Measurements from ENCODE around the gene TRAFD1.

Gene TRAFD1

DNA sequence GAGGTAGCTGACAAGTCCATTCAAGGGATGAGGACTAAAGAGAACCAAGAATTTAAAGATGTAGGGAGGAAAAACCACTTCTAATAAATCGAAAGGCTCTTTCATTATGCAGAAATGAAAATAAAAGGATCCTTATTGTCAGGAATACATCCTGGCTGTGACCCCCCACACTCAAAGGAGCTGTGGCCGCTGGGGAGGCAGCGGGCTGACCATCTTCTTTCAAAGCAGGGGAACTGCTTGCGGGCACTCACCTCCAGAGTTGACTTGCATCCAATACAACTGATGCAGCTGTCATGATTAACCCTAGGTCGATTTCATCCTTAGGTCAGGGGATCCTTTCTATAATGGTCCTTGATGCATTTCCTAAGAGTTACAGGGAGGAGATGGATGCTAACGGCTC, 35.3 kb downstream of the TRAFD1 start:
- DNase-seq (ENCODE audit: low read depth in 2 of 2) = no peak

DNA sequence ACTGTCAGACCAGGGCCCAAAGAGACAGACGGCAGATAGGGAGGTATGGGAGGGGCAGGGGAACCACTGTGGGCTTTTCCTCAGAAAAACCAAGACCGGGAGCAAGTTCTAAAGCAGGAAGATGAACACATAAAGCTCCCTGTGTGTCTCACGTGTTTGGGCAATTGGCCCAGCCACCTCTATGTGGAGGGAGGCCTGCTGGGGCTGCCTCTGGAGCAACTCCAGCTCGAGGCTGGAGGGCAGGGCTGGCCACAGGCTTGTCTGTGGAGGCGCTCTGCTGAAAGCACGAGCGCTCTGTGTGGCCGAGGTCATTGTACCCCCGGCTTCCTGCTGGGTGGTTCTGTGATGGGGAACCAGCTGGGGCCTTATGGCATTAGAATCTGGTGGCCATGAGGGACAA, 36.4 kb downstream of the TRAFD1 start:
- DNase-seq (ENCODE audit: low read depth in 2 of 2) = no peak

DNA sequence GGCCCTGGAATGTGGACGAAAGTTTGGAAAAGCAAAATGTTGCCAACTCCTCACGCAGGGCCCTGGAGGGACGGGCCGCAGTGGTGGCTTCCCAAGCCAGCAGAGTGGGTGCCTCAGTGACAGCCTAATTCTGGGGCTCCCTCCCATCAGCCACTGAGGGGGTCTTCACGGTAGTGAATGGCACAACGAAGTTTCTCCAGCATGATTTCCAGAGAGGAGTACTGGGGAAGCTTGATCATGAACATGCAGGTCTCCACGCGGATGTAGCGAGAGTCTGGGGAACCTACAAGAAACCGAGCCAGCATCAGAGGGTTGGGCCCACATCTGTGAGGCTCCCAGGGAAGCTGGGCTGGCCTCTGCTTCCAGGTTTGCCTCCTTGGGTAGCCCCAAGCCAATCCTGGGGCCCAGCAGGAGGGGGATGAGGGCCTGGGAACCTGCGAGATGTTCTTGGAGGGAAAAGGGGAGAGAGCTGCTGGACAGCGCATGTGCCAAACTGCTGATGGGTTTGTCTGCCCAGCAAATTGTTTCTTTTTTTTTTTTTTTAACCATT, 37.0 kb downstream of the TRAFD1 start:
- DNase-seq (ENCODE audit: low read depth in 2 of 2) = no peak

DNA sequence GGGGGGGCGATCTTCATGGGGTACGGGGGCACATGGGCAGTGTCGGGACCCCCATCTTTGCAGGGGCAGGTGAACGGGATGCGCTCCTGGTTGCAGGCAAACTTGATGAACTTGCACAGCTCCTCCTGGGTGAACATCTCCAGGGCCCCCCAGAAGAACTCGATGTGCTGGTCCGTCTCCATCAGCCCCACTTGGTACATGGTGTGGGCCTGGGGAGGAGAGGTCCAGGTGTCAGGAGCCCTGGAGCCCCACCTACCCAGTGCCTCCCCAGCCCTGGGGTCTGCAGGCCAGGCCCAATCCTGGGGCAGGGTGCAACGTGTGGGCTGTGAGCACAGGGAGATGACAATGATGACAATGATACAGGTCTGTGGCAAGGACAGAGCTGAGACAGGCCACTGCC, 37.7 kb downstream of the TRAFD1 start:
- DNase-seq (ENCODE audit: low read depth in 2 of 2) = no peak

DNA sequence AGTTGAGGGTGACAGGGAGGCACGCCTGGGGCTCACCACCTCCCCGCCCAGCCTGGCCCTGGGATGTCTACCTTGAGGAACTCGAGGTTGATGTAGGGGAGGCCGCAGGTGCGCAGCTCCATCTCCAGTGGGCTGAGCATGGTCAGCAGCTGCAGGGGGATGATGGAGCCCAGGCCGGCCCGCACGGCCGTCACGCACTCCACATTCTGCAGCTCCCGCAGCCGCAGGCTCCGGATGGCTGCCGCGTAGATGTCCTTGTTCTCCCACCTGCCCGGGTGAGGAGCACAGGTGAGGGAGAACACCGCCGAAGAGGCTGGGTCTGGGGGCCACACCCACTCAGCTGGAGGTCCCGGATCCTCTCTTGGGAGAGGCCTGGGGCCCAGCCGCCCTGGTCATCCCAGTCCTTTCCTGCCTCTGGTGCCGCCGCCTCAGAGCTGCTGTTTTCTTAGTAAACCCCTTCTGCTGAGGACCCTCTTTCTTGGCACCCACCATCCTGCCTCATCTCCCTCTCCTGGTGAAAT, 38.2 kb downstream of the TRAFD1 start:
- DNase-seq (ENCODE audit: low read depth in 2 of 2) = no peak

DNA sequence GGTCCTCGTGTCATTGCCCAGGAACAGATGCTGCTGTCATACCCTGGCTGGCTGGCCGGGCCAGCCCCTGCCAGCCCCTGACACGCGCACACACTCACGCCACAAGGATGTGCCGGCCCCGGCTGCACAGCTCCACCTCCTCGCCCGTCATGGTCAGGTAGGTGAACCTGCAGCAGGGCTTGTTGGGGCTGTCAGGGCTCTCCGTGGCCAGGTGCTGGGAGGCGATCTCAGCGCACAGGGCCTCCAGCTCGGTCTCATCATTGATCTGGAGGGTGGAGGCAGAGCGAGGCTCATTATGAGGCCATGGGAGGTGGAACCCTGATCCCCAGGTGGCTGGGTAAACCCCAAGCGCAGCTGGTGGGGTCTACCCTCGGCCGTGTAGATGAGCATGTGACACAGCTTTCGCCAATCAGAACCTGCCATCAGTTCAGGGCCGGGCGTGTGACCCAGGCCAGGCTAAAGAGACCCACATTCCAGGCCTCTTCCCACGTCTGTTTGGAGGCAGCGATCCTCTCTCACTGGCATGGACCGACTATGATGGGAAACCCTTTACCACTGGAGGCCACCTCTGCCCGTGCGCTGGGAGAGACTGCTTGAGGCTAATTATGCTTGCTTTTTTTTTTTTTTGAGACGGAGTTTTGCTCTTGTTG, 38.8 kb downstream of the TRAFD1 start:
- DNase-seq (ENCODE audit: low read depth in 2 of 2) = no peak

DNA sequence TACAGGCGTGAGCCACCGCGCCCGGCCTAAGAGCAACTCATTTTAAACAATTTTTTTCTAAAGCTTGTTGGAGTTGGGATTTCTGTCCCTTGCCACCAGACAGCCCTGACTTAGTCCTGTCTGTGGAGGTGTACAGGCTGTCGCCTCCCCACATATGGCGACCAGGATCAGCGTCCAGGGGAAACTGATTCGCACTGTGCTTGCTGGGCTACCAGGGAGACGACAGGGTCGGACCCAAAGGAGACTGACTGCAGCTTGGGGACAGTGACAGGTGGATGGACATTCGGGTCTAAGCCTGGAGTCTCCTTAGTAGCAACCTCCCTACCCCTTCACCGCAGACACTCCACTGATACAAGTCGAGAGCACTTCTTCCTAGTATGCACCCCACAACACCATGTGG, 40.3 kb downstream of the TRAFD1 start:
- DNase-seq (ENCODE audit: low read depth in 2 of 2) = no peak

DNA sequence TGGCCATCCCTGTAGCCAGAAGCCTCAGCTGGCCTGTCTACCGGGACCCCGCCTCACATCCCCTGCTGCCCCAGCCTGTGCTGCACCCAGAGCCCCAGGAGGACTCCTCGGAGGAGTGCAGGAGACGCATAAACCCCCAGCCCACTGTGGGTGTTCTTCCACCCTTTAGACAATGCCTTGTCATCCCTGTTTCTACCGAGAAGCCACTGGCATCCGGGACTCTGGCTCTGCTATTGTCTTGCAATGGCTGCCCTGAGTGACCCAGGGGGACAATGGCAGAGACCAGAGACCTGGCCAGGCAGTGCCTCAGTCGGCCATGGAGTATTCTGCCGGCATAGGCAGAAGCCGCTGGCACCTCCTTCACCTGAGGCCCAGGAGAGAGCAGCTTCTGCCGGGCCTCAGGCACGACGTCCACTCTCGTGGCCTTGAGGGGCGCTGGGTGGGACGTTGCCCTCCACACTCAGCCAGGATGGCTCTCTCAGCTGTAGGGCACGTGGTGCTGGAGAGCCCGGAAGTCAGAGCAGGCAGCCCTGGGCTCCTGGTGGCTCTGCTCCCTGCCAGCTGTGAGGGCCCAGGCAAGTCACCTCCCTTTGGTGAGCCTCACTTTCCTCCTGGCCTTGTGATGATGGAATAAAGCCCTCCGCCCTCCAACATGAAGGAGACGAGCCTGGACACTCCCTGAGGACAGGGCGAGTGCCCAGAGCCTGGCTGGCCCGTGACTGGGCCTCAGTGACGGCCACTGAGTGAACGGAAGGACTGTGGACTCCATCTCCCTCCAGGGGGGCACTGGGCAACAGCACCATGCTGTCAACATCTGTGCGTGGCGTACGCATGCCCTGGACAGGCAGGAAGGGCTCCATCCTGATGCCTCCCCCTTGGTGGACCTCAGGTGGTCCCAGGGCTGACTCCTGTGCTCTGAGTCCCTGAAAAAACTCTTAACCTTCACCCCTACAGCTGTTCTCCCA, 41.0 kb downstream of the TRAFD1 start:
- DNase-seq (ENCODE audit: low read depth in 2 of 2) = no peak

DNA sequence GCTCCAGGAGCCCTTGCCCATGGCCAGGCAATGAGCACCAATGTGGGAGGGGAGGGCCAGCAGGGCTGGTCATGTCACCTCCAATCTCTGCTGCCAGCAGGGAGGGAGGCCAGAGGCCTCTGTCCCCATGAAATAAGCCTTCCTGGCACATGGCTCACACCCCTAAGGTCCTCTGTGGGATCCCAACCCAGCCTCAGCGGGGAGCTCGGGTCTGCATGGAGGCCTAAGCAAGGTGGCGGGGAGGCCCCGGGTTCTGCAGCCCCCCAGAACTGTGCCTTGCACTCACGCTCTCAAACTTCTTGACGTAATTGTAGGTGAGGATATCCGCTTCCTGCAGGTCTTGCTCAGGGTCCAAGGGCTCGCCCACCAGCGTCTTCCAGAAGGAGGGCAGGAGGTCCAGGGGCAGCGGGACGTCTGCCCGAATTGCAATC, 41.7 kb downstream of the TRAFD1 start:
- no peak for DNase-seq (ENCODE audit: low read depth in 2 of 2)

DNA sequence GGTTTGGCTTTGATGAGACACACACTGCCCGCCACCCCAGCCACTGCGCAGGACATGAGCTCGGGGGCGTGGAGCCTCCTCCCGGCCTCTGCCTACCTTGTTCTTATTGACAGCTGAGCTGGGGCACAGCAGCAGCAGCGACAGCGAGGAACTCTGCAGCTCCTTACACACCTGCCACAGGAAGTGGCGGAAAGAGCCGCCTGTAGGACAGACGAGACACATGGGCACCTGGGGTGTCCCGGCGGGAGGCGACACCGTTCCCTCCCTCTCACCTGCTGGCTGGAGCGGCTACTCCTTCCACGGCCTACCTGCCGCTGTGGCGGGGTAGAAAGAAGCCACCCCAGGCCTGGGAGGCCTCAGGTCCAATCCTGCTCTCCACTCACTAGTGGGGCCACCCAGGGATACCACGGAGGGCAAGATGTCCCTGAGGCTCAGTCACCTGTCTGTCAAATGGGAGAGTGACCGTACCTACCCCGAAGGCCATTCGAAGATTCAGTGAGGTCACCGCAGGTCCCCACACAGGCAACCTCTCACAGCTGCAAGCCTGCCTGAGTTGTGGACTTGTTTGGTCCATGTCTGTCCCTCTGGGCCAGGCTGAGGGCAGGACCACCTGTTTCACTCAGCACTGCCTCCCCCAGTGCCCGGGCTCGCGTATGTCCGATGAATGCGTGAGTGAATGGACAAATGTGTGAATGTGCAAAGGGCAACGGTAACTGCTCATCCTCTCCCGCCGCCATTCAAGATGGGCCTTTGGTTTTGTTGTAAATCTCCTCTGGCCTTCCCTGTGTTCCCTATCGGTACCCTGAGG, 42.6 kb downstream of the TRAFD1 start:
- no peak for DNase-seq (ENCODE audit: low read depth in 2 of 2)

DNA sequence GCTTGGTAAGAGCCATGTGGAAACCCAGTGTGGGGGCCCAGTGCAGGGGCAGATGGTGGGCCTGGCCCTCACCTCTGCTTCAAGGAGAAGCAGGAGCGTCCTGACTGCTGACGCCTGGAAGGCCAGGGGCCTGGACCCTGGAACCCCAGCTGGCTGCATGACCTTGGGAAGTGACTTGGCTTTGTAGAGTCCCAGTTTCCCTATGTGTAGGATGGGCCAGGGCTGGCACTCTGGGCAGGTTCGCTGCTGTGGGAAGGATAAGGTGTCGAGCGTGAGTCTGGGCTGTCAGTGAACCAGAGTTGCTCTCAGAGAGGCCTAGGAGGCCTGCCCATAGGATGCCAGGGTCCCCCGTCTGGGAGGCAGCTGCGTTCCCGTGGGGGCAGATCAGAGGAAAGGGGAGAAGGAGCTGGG, 43.2 kb downstream of the TRAFD1 start:
- DNase-seq (ENCODE audit: low read depth in 2 of 2) = no peak

DNA sequence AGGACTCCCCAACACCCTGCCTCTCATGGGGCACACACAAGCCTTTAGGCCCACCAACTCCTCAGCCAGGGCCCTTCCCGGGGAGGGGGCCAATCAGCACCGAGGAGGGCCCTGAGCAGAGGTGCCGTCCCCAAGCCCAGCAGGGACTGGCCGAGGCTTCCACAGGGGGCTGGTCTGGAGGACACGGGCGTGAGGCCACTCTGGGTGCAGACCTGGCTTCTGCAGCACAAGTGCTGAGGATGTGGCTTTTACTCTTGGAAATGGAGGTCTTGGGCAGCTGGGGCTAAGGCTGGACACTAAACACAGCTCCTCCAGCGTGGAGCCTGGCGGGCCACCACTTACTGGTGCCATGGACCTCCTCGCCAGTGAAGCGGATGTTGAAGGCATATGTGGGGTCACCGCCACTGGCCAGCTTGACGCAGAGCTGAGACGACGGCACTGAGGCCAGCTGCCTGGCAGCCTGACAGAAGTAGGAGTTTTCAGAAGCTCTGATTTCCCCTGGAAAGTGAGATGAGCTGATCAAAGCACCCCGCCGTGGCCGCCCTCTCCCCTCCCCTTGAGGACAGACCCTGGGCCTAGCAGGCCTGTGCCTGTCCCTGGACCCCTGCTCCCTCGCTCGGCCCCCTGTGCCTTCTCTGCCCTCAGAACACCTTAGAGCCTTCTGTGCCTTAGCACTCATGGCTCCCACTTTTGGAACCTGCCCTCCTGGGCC, 44.0 kb downstream of the TRAFD1 start:
- DNase-seq (ENCODE audit: low read depth in 2 of 2) = no peak

DNA sequence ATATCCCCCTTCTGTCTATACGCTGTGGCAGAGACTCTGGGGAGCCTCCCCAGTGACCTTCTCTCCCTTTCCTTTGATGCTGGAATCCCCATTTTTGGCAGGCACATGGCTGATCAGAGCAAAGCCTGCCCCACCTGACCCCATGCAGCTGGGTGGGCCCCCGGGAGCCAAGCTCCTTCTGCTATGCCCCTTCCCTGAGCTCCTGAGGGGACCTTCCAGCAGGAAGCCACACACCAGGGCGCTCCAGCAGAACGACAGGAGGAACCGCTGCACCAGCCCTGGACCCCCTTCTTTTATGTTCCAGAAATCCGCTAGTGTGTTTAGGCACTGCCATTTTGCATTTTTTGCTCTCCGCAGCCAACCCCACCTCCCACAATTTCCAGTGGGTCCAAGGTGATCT, 44.6 kb downstream of the TRAFD1 start:
- no peak for DNase-seq (ENCODE audit: low read depth in 2 of 2)

DNA sequence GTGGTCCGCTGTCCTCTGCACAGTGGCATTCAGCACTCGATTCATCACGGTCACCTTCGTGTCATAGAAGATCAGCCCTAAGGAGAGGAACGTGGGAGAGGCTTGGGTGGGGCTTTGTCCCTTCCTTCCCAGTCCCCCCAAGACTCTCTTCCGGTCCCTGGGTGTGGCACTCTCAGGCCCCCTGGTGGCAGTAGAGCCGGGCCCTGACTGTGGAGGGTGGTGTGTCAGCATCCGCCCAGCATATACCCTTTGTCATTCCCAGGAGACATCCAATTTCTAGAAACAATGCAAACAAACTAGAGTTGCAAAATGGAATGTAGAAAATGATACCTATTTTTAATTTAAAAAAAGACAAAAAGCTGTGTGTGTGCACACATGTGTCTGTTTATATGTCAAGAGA, 45.0 kb downstream of the TRAFD1 start:
- DNase-seq (ENCODE audit: low read depth in 2 of 2) = peak in 1 of 2 donors; percentile 7

DNA sequence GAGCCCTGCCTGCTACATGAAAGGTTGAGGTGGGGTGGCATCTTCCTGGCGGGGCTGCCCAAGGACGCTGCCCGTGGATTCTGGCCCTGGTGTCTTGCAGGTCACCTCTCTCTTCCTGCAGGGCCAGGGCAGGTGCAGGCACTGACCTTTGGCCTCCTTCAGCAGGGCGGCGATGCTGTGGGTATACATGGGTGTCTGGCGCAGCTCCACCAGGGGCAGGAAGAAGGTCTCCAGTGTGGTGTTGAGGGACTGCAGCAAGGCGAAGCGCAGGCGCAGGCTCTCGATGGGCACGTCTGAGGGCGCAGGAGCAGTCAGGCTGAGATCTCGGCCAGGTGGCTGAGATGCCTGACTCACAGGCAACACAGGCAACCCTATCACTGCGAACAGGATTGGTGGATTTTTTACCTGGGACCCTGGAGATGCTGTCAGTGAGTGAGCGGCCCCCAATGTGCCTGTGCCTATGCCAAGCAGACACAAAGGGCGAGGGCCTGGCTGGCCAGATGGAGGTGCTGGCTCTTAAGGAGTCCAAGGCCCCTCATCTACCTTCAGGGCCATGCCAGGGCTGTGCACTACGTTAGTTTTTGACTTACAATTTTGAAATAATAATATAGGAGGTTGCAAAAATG, 45.7 kb downstream of the TRAFD1 start:
- DNase-seq (ENCODE audit: low read depth in 2 of 2) = no peak

DNA sequence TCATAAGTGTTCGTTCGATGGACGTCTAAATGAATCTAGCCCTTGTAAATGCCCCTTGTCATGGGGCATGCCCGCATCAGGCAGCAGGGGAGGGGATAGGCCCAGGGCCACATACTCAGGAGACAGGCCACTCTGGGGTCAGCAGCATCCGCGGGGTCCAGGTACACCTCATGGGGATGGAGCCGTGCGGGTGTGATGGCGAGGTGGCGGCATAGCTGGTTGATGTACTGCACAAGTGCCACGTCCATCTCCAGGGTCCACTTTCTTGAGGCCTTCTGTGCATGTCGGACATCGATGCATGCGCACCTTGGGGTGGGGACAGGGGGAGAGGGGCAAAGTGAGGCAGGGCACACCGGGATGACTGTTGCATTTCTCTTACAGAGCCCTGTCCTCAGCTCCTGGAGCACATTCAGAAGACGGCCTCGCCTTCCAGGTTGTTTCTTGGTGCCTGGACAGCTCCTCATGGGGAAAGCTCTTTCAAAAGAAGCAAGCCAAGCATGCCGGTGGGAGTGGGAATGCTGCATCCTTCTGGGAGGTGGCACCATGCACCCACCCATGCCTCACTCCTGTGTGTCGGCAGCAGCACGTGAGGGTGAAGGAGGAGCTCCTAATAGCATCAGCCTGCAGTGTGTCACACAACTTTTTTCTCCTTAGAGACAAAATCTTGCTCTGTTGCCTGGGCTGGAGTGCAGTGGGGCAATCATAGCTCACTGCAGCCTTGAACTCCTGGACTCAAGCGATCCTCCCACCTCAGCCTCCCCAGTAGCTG, 47.4 kb downstream of the TRAFD1 start:
- DNase-seq (ENCODE audit: low read depth in 2 of 2) = no peak

DNA sequence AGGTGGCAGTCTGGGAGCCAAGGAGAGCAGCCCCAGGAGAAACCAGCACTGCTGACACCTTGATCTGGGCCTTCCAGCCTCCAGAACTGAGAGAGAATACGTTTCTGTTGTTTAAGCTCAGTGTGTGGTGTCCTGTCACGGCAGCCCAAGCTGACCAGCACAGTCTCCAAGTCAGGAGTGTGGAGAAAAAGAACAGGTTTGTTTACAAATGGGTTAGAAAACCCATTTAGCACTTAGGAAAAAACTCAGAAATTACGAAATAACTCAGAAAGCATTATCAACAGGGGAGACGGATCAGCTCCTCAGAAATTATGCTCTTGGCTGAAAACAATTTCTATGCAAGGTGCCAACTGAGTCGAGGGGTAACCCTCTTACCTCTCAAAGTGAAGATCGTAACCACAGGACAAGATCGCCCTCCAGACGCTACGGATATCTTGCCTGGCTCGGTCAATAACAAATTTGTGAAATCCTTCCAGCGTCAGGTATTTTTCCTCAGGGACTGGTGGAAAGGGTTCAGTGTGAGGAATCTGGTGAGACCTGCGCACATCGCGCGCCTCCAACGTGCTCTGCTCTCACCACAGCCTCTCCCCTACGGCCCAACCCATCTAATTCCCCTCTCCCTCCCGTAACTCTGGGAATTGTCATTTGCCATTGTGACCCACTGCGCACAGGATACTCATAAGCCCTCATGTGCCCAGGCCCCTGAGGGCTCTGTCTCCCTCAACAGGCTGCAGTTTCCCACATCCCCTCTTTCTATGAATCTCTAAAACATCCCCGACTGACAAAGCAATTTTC, 50.2 kb downstream of the TRAFD1 start:
- DNase-seq (ENCODE audit: low read depth in 2 of 2) = no peak

DNA sequence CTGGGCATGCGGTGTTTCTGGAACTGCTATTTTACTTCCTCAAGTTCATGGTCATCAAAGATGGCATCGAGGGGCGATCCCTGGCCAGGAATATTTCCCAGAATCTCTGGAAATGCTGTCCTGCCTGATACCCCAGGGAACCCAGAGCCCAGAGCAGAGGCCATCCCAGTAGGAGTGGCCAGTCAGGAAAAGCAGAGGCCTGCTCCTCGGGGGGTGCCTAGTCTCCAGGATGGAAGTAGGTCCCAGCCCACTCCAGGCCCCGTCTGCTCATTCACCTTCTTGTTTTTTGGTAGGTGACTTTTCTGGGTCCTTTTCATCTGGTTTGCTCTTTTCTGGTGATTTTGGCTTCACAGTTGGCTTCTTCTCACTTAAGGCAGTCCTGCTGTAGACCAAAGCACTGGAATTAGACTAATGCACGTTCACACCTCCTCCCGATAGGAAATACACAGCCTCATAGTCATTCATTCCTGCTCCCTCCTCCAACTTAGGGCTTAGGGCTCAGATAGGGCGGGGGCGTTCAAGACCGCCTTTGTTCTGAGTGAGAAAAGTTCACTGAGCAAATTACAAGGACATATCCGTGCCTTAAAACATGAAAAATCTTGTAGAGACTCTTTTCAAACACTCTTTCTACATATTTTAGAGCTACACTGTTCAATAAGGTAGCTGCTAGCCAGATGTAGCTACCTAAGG, 51.1 kb downstream of the TRAFD1 start:
- no peak for DNase-seq (ENCODE audit: low read depth in 2 of 2)
